A673 (cell line): ENCODE measurements around the gene CCDC120. TPM values are rescaled to one million over a fixed set of nuclear protein-coding genes. Genes with fewer than 3 reads are reported as not detected.

ENCODE experiments used
- BruUV-seq: library from RNA; stranded (reverse); fragments of 400-500 nt; replicated peaks from 2 replicates; lab custom pipeline; 2021; lab: Mats Ljungman, UMichigan
- CTCF ChIA-PET: fragments of 300-600 bp; sonication (Branson Sonifier 250); formaldehyde crosslinking; loops from one replicate; lab custom pipeline; 2022; ENCODE audit warnings: antibody characterized with exemption; lab: Charles Lee
- POLR2A ChIA-PET: fragments of 300-600 bp; sonication (Branson Sonifier 250); formaldehyde crosslinking; loops from one replicate; lab custom pipeline; 2022; ENCODE audit warnings: antibody characterized with exemption; ENCODE audit not compliant: low non-redundant PET; lab: Charles Lee
- DNase-seq: peaks from one replicate; pipeline ENCODE4 v3.0.0-alpha.2; 2015; ENCODE audit warnings: low spot score
- H3K27ac ChIP-seq: fragments of 200-600 bp; sonication (generic); 2 replicates; pipeline ENCODE4 v1.5.1; 2016; ENCODE audit warnings: mixed run types, low read depth, mild to moderate bottlenecking, mixed read lengths, antibody characterized with exemption, low read length; ENCODE audit not compliant: poor library complexity, severe bottlenecking
- H3K27me3 ChIP-seq: fragments of 200-600 bp; sonication (generic); replicated peaks from 2 replicates; pipeline ENCODE4 v1.6.1; 2017; ENCODE audit warnings: mixed run types, low read depth, mild to moderate bottlenecking, mixed read lengths, antibody characterized with exemption, low read length; ENCODE audit not compliant: insufficient read depth, poor library complexity
- H3K36me3 ChIP-seq: fragments of 200-600 bp; sonication (generic); 2 replicates; pipeline ENCODE4 v1.6.1; 2016; ENCODE audit warnings: mixed run types, mild to moderate bottlenecking, mixed read lengths, antibody characterized with exemption, low read length; ENCODE audit not compliant: insufficient read depth, poor library complexity, severe bottlenecking
- H3K4me1 ChIP-seq: fragments of 200-600 bp; sonication (generic); 2 replicates; pipeline ENCODE4 v1.6.1; 2017; ENCODE audit warnings: mixed run types, mild to moderate bottlenecking, mixed read lengths, antibody characterized with exemption, low read length; ENCODE audit not compliant: insufficient read depth, poor library complexity, severe bottlenecking
- H3K4me3 ChIP-seq: fragments of 200-600 bp; sonication (generic); 2 replicates; pipeline ENCODE4 v1.5.1; 2016; ENCODE audit warnings: low read depth, mixed run types, mild to moderate bottlenecking, mixed read lengths, low read length; ENCODE audit not compliant: poor library complexity, severe bottlenecking
- H3K9me3 ChIP-seq: fragments of 200-600 bp; sonication (generic); 2 replicates; pipeline ENCODE4 v1.6.1; 2016; ENCODE audit warnings: mixed run types, low read depth, mild to moderate bottlenecking, mixed read lengths, antibody characterized with exemption, low read length; ENCODE audit not compliant: poor library complexity, severe bottlenecking
- CTCF ChIP-seq: fragments of 300-800, 200-600 bp; sonication (generic); conservative IDR thresholded peaks from 2 replicates; pipeline ENCODE4 v1.5.1; 2017; ENCODE audit warnings: low read depth, mild to moderate bottlenecking, antibody characterized with exemption, low read length, moderate library complexity, mixed read lengths
- EZH2 ChIP-seq: fragments of 200-600 bp; sonication (generic); IDR thresholded peaks from 2 replicates; pipeline ENCODE4 v1.6.1; 2017; ENCODE audit warnings: borderline replicate concordance, low read depth, mild to moderate bottlenecking, mixed read lengths, antibody characterized with exemption, low read length; ENCODE audit not compliant: poor library complexity, severe bottlenecking
- intact Hi-C: fragments of 100-400 bp; cut with micrococcal nuclease; formaldehyde crosslinking; loops from one replicate; pipeline ENCODE4 v1.10.0; 2022; ENCODE audit not compliant: unreplicated experiment
- total RNA-seq: library from RNA; stranded (reverse); gene quantifications from 2 replicates; pipeline ENCODE4 v1.2.3, GENCODE V29; 2021

CCDC120 gene
- total RNA-seq, 1 experiment from 2014 or later: 13.0 TPM

DNA sequence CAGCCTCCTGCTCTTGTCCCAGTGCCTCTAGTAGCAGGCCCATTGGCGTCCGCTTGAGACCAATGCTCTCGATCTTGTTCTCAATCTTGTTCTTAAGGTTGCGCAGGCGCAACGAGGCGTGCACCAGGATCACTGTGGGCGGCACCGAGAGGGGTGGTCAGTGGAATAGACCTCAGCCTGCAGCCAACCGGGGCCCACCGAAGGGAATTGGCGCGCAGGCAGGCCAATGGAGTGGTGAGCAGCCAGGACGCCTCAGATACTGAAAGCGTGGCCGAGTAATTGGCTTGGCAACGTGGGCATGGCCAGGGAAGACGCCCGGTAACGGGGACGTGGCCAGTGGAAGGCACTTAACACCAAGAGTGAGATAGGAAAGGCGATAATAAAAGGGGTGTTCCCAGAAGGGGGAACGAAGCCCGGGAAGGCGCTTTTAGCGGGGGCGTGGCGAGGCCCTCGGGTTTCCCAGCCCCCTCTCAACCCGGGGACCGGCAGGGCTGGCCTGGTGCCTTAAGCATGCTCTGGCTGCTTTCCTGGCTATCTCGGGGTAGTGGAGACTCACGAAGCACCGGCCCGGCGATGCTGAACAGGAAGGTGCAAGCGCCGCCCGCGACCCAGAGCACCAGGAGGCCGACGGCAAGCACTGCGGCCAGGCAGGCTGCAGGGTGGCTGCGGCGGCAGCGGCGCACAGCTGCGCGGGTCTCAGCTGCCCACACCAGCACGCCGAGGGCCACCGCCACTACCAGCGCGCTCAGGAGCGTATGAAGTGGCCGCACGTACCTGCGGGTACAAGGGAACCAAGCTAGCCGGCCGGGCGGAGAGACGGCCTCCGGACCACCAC is 13.3 kb downstream of the CCDC120 start:
- BruUV-seq: no TSS peak

GRCh38 chrX:49072712-49073095 is 13.9 kb downstream of the CCDC120 start:
- Histone ChIP-seq H3K9me3 (no peaks in the 10 kb centered on the region), H3K4me1 (peaks cover 7% of the 10 kb centered on the region), H3K36me3 (peaks cover 3% of the 10 kb centered on the region), H3K27me3 (no peaks in the 10 kb centered on the region), H3K27ac (no peak overlapping the region), H3K4me3 (peak overlapping the region; percentile 73)
- DNase-seq: no peak
- TF ChIP-seq EZH2: no peak
- no peak for TF ChIP-seq CTCF
- CTCF ChIA-PET: no interaction called here
- POLR2A ChIA-PET: no interaction called here
- no TSS peak for BruUV-seq
- intact Hi-C loops: no loop called here

More for the DNA sequence above, 13.3 kb downstream of the CCDC120 start:
- peak overlapping the region; percentile 73 for H3K4me3 ChIP-seq
- H3K36me3 ChIP-seq: peaks cover 3% of the 10 kb centered on the region
- intact Hi-C loops: no loop called here
- no peak for DNase-seq
- H3K27me3 ChIP-seq: no peaks in the 10 kb centered on the region
- H3K9me3 ChIP-seq: no peaks in the 10 kb centered on the region
- TF ChIP-seq EZH2: no peak
- no peak for TF ChIP-seq CTCF
- ChIA-PET POLR2A (no interaction called here), CTCF (no interaction called here)
- peaks cover 7% of the 10 kb centered on the region for H3K4me1 ChIP-seq
- H3K27ac ChIP-seq: no peak overlapping the region

- no TSS peak for BruUV-seq
- CTCF ChIA-PET: no interaction called here
Measured at GRCh38 chrX:49073601-49074575, 15.1 kb downstream of the CCDC120 start, which contains the start of gene PRAF2. PRAF2 (minus strand) TSS chrX:49074002; CDS start chrX:49073987, 15 bp downstream.

More at GRCh38 chrX:49073601-49074575, 15.1 kb downstream of the CCDC120 start, which contains the start of gene PRAF2:
- TF ChIP-seq EZH2: no peak
- no peak for TF ChIP-seq CTCF
- intact Hi-C loops: no loop called here
- peak; percentile 94 for DNase-seq
- no peaks in the 10 kb centered on the region for H3K27me3 ChIP-seq
- H3K27ac ChIP-seq: no peak within 1 kb of the TSS
- peak within 1 kb of the TSS; percentile 73 for H3K4me3 ChIP-seq
- H3K4me1 ChIP-seq: peaks cover 7% of the 10 kb centered on the region
- peaks cover 3% of the 10 kb centered on the region for H3K36me3 ChIP-seq
- H3K9me3 ChIP-seq: no peaks in the 10 kb centered on the region
- POLR2A ChIA-PET: no interaction called here
